ENCODE measurements around the gene NLK. TPM values are rescaled to one million over a fixed set of nuclear protein-coding genes. Genes with fewer than 3 reads are reported as not detected.
"Not testable (repeated sequence)": the region's sequence is repeated elsewhere in the genome, so short reads cannot be mapped to it uniquely, and the experiment has no call there.

NLK gene
- total and polyA plus RNA-seq, 7 donors = 4.0 to 13.0 (median 8.1) TPM

GRCh38 chr17:28206292-28206691, 163.8 kb downstream of the NLK start:
- H3K27ac ChIP-seq = no peak overlapping the region
- H3K36me3 ChIP-seq (ENCODE audit: insufficient read depth in 1 of 2, low read depth in 1 of 2) = no peaks in the 10 kb centered on the region
- no peak overlapping the region for H3K4me3 ChIP-seq
- ATAC-seq (no peak), DNase-seq (no peak)
- peaks cover 0 to 4% (median 3%) of the 10 kb centered on the region in 3 donors for H3K27me3 ChIP-seq (ENCODE audit: insufficient read depth in 3 of 3, low read length in 2 of 3)
- intact Hi-C loops (cut with DNase I) = no loop called here
- H3K4me1 ChIP-seq = no peaks in the 10 kb centered on the region
- TF ChIP-seq CTCF (IDR thresholded peaks at IDR 0.05) = no peak
- no peaks in the 10 kb centered on the region for H3K9me3 ChIP-seq

GRCh38 chr17:28211811-28212210, 169.3 kb downstream of the NLK start:
- peaks cover 0 to 3% (median 0%) of the 10 kb centered on the region in 3 donors for H3K27me3 ChIP-seq (ENCODE audit: insufficient read depth in 3 of 3, low read length in 2 of 3)
- H3K9me3 ChIP-seq = no peaks in the 10 kb centered on the region
- intact Hi-C loops (cut with DNase I) = no loop called here
- H3K27ac ChIP-seq = no peak overlapping the region
- TF ChIP-seq CTCF (IDR thresholded peaks at IDR 0.05) = no peak
- ATAC-seq = no peak
- H3K36me3 ChIP-seq (ENCODE audit: insufficient read depth in 1 of 2, low read depth in 1 of 2) = no peaks in the 10 kb centered on the region
- WGBS, 3 donors = 89 to 92% (median 90%) methylated on average over 7 of the region's 7 CpGs
- H3K4me3 ChIP-seq = no peak overlapping the region
- no peak for DNase-seq
- no peaks in the 10 kb centered on the region for H3K4me1 ChIP-seq

- WGBS, 3 donors = 91 to 98% (median 93%) methylated on average over 2 of the region's 2 CpGs
Measured at GRCh38 chr17:28213578-28213977, 171.1 kb downstream of the NLK start.

GRCh38 chr17:28216052-28216451, 173.6 kb downstream of the NLK start:
- Histone ChIP-seq H3K27me3 (ENCODE audit: insufficient read depth in 3 of 3, low read length in 2 of 3) (no peaks in the 10 kb centered on the region), H3K4me3 (no peak overlapping the region), H3K9me3 (no peaks in the 10 kb centered on the region), H3K27ac (no peak overlapping the region), H3K4me1 (no peaks in the 10 kb centered on the region), H3K36me3 (ENCODE audit: insufficient read depth in 1 of 2, low read depth in 1 of 2) (no peaks in the 10 kb centered on the region)
- no peak for TF ChIP-seq CTCF (IDR thresholded peaks at IDR 0.05)
- WGBS, 3 donors = 53 to 67% (median 64%) methylated on average over 3 of the region's 3 CpGs
- no peak for ATAC-seq
- DNase-seq = no peak
- intact Hi-C loops (cut with DNase I) = no loop called here

More at GRCh38 chr17:28213578-28213977, 171.1 kb downstream of the NLK start:
- H3K27ac ChIP-seq; H3K36me3 ChIP-seq (ENCODE audit: insufficient read depth in 1 of 2, low read depth in 1 of 2); H3K27me3 ChIP-seq (ENCODE audit: insufficient read depth in 3 of 3, low read length in 2 of 3); H3K4me1 ChIP-seq; intact Hi-C loops (cut with DNase I); ATAC-seq; DNase-seq; H3K9me3 ChIP-seq; H3K4me3 ChIP-seq: not testable (repeated sequence)

GRCh38 chr17:28216528-28216927, 174.1 kb downstream of the NLK start:
- Histone ChIP-seq H3K4me3 (no peak overlapping the region), H3K9me3 (no peaks in the 10 kb centered on the region), H3K36me3 (ENCODE audit: insufficient read depth in 1 of 2, low read depth in 1 of 2) (no peaks in the 10 kb centered on the region), H3K4me1 (no peaks in the 10 kb centered on the region), H3K27me3 (ENCODE audit: insufficient read depth in 3 of 3, low read length in 2 of 3) (no peaks in the 10 kb centered on the region), H3K27ac (no peak overlapping the region)
- no peak for ATAC-seq
- intact Hi-C loops (cut with DNase I) = no loop called here
- DNase-seq = no peak
- 0 to 6% (median 3%) methylated on average over 1 of the region's 1 CpG for WGBS, 3 donors
- no peak for TF ChIP-seq CTCF (IDR thresholded peaks at IDR 0.05)
